ENCODE data around the gene TCEAL1. TPM values are rescaled to one million over a fixed set of nuclear protein-coding genes. Genes with fewer than 3 reads are reported as not detected.

The TCEAL1 gene, protein sequence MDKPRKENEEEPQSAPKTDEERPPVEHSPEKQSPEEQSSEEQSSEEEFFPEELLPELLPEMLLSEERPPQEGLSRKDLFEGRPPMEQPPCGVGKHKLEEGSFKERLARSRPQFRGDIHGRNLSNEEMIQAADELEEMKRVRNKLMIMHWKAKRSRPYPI
- total RNA-seq = 33.9 and 34.0 TPM in 2 replicates

DNA sequence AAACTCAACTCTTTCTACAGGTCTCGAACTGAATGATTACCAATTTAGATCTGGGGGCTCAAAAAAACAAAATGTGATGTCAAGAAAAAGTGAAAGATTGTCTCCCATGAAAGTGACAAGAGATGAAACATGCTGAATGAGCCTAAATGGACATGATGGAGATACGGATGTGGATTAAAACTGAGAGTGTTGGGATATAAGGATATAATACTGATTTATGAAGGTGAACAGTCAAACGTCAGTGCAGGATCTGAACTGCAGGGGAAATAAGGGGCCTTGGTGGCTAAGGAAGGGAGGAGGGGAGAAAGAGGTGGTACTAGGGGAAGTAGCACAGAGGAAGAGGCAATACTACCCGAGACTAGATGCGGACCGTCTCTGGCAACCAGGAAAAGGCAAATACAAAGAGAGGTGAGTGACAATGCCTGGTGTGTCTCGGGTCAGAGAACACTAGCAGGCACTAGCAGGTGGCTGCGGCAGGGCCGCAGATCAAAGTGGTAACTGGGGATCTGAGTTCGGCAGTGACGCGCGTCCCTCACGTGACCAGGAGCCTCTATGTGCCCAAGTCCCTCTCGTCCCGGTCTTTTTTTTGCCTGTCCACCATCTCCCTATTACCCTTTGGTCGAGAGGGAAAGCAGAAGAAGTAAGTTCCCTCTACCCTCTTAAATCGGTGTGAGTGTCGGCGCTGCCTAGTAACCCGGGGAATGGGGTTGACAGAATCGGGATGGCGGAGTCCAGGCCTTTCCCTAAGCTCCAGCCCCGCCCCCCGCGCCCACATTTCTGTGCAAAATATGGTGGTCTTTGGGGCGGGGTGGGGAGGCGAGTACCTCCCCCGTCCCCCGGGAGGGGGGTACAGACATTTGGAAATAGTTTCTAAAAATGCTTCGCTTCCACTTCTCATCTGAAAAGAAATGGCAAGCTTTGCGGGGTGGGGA is at the start of gene TCEAL1:
TCEAL1 (plus strand) TSS at position 590 of the 932 bp plus-strand sequence. CDS start 942 bp downstream, outside the sequence.

DNA sequence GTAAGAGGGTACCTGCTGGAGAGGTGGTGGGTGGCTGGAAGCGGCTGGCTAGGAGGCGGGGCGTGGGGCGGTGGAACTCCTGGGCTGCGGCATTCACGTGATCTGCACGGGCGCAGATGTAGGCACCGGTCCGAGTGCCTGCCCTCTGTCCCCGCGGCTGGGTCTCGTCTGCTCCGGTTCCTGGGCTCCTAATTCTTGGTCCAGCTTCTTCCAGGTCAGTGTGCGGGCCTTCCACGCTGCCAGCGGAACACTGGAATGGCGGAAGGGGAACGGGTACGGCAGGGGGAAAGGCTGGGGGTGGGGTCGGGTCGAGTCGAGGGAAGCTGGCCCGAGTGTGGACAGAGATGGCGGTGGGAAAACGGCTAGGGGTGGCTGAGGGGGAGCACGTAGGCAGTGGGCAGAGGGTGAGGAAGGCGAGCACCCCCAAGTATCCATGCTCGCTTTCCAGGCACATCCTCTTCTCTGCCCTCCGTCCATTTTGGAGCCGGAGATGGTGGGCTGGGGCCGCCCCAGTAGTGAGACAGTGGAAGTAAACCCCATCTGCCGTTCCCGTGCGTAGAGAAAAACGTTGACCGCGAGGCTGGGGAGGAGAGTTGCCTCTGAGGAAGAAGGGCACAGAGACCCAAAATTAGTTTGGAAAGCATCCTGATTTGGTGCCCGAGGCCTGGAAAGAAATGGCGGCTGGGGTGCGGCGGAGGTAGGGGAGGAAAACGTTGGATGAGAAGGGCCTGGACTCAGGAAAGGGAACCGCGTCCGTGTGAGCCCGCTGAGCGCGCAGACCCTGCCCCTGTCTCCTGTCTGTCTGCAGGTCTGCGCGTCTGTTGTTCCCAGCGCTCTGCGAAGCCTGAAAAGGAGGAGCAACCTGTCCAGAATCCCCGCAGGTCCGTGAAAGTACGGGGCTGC is 43.1 kb upstream of the TCEAL1 start, which contains the start of gene TCEAL4:
TCEAL4 (plus strand) TSS at position 105 of the 903 bp plus-strand sequence. CDS start 1,161 bp downstream, outside the sequence.

DNA sequence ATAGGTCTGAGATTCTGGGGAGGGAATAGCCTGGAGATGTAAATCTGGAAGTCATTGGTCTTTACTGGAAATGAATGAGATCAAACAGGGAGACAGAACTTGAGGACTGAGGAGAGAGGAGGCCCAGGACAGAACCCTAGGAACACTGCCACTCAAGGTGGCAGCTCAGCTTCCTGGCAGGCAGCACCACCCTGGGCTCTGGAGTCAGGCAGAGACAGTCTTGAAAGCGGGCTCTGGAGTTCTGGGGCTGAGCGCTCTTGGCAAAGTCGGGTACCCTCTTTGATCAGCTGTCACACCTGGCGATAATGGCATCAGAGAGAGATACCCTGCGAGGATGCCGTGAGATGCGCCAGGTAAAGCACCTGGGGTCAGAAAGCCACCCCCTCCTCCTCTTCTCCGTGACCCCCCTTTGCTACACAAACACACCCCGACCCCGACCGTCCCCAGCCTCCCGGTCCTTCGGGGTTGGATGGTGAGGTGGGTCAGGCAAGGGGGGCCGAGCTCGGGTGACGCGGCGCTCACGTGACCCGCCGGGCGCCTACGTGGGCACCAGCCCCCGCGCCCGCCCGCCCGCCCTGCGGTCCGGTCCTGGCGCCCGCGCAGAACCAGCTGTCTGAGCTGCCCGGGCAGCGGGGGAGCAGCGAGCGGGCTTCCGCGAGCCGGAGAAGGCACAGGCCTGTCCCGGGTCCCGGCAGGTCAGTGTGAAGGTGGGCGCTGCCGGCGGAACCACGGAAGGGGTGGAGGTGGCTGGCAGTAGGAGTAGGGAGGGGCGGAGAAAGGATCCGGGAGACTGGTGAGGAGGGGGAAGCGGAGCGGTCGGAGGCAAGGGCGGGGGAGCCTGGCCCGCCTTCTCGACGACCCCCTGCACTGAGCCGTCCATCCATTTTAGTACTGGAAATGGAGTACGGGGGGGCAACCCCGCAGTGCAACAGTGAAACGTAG is 21.1 kb upstream of the TCEAL1 start, which contains the start of gene TCEAL3:
TCEAL3 (plus strand) TSS at position 600 of the 942 bp plus-strand sequence. CDS start 1,102 bp downstream, outside the sequence.

Other genes starting within 250 kb of the TCEAL1 start
- gene RAB40A, start 109.5 kb upstream of the TCEAL1 start, total RNA-seq = 0.22 and 0.39 TPM in 2 replicates
- gene TCEAL4, start 43.5 kb upstream of the TCEAL1 start, total RNA-seq = 39.6 and 52.5 TPM in 2 replicates
- 13.3 and 19.7 TPM in 2 replicates for gene TCEAL3, start 21.0 kb upstream of the TCEAL1 start, total RNA-seq
- gene MORF4L2, start 57.7 kb downstream of the TCEAL1 start, total RNA-seq = 698 and 779 TPM in 2 replicates
- 0.32 TPM in 1 of 2 replicates, not detected in the other for gene TMEM31, start 81.9 kb downstream of the TCEAL1 start, total RNA-seq
- 0.86 TPM in 1 of 2 replicates, not detected in the other for gene PLP1, start 147.9 kb downstream of the TCEAL1 start, total RNA-seq
- 0.91 and 2.1 TPM in 2 replicates for gene RAB9B, start 203.3 kb downstream of the TCEAL1 start, total RNA-seq